K562 (cell line): ENCODE results near the gene PCDH9. TPM values are rescaled to one million over a fixed set of nuclear protein-coding genes. Genes with fewer than 3 reads are reported as not detected.

Experiments used
- ATAC-seq: fragments of 200-7000 bp; cut with Tn5 transposase; 3 replicates; pipeline ENCODE4 v1.9.1; 2020; ENCODE audit warnings: moderate library complexity
- BruUV-seq: library from RNA; stranded (reverse); fragments of 400-500 nt; replicated peaks from 2 replicates; lab custom pipeline; 2021; lab: Mats Ljungman, UMichigan
- CTCF ChIA-PET: fragments of 300-600 bp; formaldehyde crosslinking; extraction: SDS; loops from one replicate; lab custom pipeline; 2021; ENCODE audit warnings: low intra/inter-chr PET ratio; lab: Yijun Ruan, JAX
- POLR2A ChIA-PET: fragments of 300-600, 350-650 bp; sonication (Branson Sonifier 250); formaldehyde crosslinking; extraction: SDS; loops from one replicate; lab custom pipeline; 2021; ENCODE audit warnings: antibody characterized with exemption, inconsistent platforms; lab: Yijun Ruan, JAX
- DNase-seq, 4 experiments: peaks; one replicate each; pipeline versions ENCODE4 v3.0.0 to v3.0.0-alpha.2; 2011 to 2018; ENCODE audit warnings: low spot score in 3 of 4, mixed read lengths in 3 of 4; ENCODE audit errors: extremely low read depth in 1 of 4
- FAIRE-seq: peaks from 2 replicates; lab custom pipeline; 2011; peaks lifted over from hg19 to GRCh38; lab: Jason Lieb, UNC
- H2AFZ ChIP-seq: 2 replicates; pipeline ENCODE4 v1.6.0; 2011; ENCODE audit warnings: low read depth, low read length, control low read depth, inconsistent platforms
- H3K27ac ChIP-seq: fragments of 200-600 bp; 3 replicates; pipeline ENCODE4 v1.8.0; 2011; ENCODE audit warnings: low read depth, mild to moderate bottlenecking, control low read depth, inconsistent platforms, low read length, moderate library complexity, mixed read lengths; ENCODE audit errors: extremely low read depth
- H3K27me3 ChIP-seq, 2 experiments: fragments of 300-600 bp in 1 of 2; 2 replicates in 1 of 2; 3 replicates in 1 of 2; pipeline versions ENCODE4 v1.6.0 to v1.8.0; 2011; ENCODE audit warnings: inconsistent platforms in 2 of 2, low read length in 2 of 2, mild to moderate bottlenecking in 1 of 2, mixed read lengths in 1 of 2, moderate library complexity in 1 of 2; ENCODE audit not compliant: control insufficient read depth in 2 of 2, insufficient read depth in 2 of 2
- H3K36me3 ChIP-seq: fragments of 300-600 bp; 3 replicates; pipeline ENCODE4 v1.8.0; 2011; ENCODE audit warnings: mild to moderate bottlenecking, low read length, inconsistent platforms; ENCODE audit not compliant: control insufficient read depth, insufficient read depth
- H3K4me1 ChIP-seq, 2 experiments: fragments of 200-600 bp in 1 of 2; replicated peaks in 1 of 2; 2 replicates in 1 of 2; 3 replicates in 1 of 2; pipeline versions ENCODE4 v1.5.1 to v1.8.0; 2011; ENCODE audit warnings: inconsistent platforms in 2 of 2, low read length in 2 of 2, mild to moderate bottlenecking in 1 of 2, mixed read lengths in 1 of 2, moderate library complexity in 1 of 2; ENCODE audit not compliant: control insufficient read depth in 2 of 2, insufficient read depth in 2 of 2
- H3K4me2 ChIP-seq: 2 replicates; pipeline ENCODE4 v1.6.1; 2011; ENCODE audit warnings: low read length, control low read depth, inconsistent platforms, mixed read lengths; ENCODE audit not compliant: insufficient read depth
- H3K4me3 ChIP-seq: fragments of 200-600 bp; sonication (generic), shearing (Covaris generic); 2 replicates; pipeline ENCODE4 v1.5.1; 2016; ENCODE audit warnings: control low read depth, inconsistent platforms
- H3K79me2 ChIP-seq: fragments of 200-600 bp; 3 replicates; pipeline ENCODE4 v1.8.0; 2011; ENCODE audit warnings: low read length, inconsistent platforms; ENCODE audit not compliant: control insufficient read depth, insufficient read depth
- H3K9ac ChIP-seq, 2 experiments: 2 replicates each; pipeline versions ENCODE4 v1.6.0 to v1.6.1; 2011; ENCODE audit warnings: low read depth in 2 of 2, low read length in 2 of 2, control low read depth in 1 of 2, inconsistent platforms in 1 of 2, mild to moderate bottlenecking in 1 of 2, mixed read lengths in 1 of 2; ENCODE audit not compliant: insufficient read depth in 1 of 2
- H3K9me1 ChIP-seq: one replicate; pipeline ENCODE4 v1.6.0; 2011; ENCODE audit warnings: inconsistent platforms, mild to moderate bottlenecking, low read length, moderate library complexity; ENCODE audit not compliant: control insufficient read depth, insufficient read depth
- H3K9me3 ChIP-seq: replicated peaks from 2 replicates; pipeline ENCODE4 v1.5.1; 2011; ENCODE audit warnings: low read depth, low read length, inconsistent platforms; ENCODE audit not compliant: control insufficient read depth, insufficient read depth
- H4K20me1 ChIP-seq: replicated peaks from 2 replicates; pipeline ENCODE4 v1.6.1; 2011; ENCODE audit warnings: low read length, inconsistent platforms, mixed read lengths; ENCODE audit not compliant: control insufficient read depth, insufficient read depth
- WGBS: fragments of 100-300 bp; shearing (Covaris generic); methylation state at CpG from one replicate; pipeline ENCODE4 v1.1.6; 2016; ENCODE audit warnings: low coverage, mixed read lengths; ENCODE audit not compliant: insufficient coverage; ENCODE audit errors: missing lambda C conversion rate; 5-methylcytosine and 5-hydroxymethylcytosine counted together
- in situ Hi-C: fragments of 300-500 bp; cut with MboI; formaldehyde crosslinking; loops from 4 replicates; pipeline ENCODE4 v1.15.0; 2018; ENCODE audit warnings: inconsistent platforms, mixed read lengths
- intact Hi-C: fragments of 100-400 bp; cut with micrococcal nuclease; formaldehyde crosslinking; loops from 2 replicates; pipeline ENCODE4 v1.14.2; 2022
- polyA plus RNA-seq, 8 experiments: library from polyadenylated mRNA; depleted of rRNA in 4 of 8; stranded (reverse) in 5 of 8; unstranded in 3 of 8; fragments of >200 nt; fragmentation: Nextera tagmentation in 2 of 8; fragmentation: Illumina TruSeq in 1 of 8; extraction: Ambion mirVana in 2 of 8; extraction: Trizol in 1 of 8; gene quantifications; 2 replicates each; pipeline versions ENCODE4 v1.2.1 to v1.2.3, GENCODE V29; 2011 to 2014; ENCODE audit warnings: inconsistent platforms in 1 of 8, missing spikeins in 1 of 8
- total RNA-seq, 7 experiments: library from RNA; depleted of rRNA in 6 of 7; stranded (reverse); fragments of >200 nt in 6 of 7; fragmentation: Illumina TruSeq in 2 of 7; extraction: Trizol in 2 of 7; gene quantifications; 2 replicates each; pipeline versions ENCODE4 v1.2.1 to v1.2.3, GENCODE V29; 2011 to 2021; ENCODE audit warnings: low replicate concordance in 1 of 7
- TF ChIP-seq, protein P1 (sequence below), 3 experiments: IDR thresholded peaks in 2 of 3; conservative IDR thresholded peaks in 1 of 3; 2 replicates each; pipeline ENCODE4 v1.5.1; 2011 to 2012; ENCODE audit warnings: low read length in 3 of 3, mild to moderate bottlenecking in 3 of 3, control low read depth in 2 of 3, improper control_type of control experiment in 1 of 3, inconsistent platforms in 1 of 3, low read depth in 1 of 3, mixed read lengths in 1 of 3, moderate library complexity in 1 of 3; ENCODE audit not compliant: insufficient read depth in 2 of 3
- TF ChIP-seq, protein P2 (sequence below), 2 experiments: IDR thresholded peaks; 2 replicates each; pipeline ENCODE4 v1.6.1; 2012; ENCODE audit warnings: improper control_type of control experiment in 2 of 2, low read depth in 2 of 2, low read length in 2 of 2, borderline replicate concordance in 1 of 2

Gene PCDH9
- total and polyA plus RNA-seq, 9 of the 15 experiments (the other 6 are each of a cell fraction or from before 2014, with no cell fraction given): 1.1 to 6.7 (median 4.9) TPM

GRCh38 chr13:66996503-66996902 lies 233.6 kb downstream of the PCDH9 start:
- no peaks in the 10 kb centered on the region for H3K27me3 ChIP-seq
- TF ChIP-seq, protein P1, sequence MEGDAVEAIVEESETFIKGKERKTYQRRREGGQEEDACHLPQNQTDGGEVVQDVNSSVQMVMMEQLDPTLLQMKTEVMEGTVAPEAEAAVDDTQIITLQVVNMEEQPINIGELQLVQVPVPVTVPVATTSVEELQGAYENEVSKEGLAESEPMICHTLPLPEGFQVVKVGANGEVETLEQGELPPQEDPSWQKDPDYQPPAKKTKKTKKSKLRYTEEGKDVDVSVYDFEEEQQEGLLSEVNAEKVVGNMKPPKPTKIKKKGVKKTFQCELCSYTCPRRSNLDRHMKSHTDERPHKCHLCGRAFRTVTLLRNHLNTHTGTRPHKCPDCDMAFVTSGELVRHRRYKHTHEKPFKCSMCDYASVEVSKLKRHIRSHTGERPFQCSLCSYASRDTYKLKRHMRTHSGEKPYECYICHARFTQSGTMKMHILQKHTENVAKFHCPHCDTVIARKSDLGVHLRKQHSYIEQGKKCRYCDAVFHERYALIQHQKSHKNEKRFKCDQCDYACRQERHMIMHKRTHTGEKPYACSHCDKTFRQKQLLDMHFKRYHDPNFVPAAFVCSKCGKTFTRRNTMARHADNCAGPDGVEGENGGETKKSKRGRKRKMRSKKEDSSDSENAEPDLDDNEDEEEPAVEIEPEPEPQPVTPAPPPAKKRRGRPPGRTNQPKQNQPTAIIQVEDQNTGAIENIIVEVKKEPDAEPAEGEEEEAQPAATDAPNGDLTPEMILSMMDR (IDR thresholded peaks at IDR 0.05 in 2 of 3, conservative IDR thresholded peaks at IDR 0.05 in 1 of 3; ENCODE audit: insufficient read depth in 2 of 3, low read depth in 1 of 3, low read length in 3 of 3): no peak
- TF ChIP-seq, protein P2, sequence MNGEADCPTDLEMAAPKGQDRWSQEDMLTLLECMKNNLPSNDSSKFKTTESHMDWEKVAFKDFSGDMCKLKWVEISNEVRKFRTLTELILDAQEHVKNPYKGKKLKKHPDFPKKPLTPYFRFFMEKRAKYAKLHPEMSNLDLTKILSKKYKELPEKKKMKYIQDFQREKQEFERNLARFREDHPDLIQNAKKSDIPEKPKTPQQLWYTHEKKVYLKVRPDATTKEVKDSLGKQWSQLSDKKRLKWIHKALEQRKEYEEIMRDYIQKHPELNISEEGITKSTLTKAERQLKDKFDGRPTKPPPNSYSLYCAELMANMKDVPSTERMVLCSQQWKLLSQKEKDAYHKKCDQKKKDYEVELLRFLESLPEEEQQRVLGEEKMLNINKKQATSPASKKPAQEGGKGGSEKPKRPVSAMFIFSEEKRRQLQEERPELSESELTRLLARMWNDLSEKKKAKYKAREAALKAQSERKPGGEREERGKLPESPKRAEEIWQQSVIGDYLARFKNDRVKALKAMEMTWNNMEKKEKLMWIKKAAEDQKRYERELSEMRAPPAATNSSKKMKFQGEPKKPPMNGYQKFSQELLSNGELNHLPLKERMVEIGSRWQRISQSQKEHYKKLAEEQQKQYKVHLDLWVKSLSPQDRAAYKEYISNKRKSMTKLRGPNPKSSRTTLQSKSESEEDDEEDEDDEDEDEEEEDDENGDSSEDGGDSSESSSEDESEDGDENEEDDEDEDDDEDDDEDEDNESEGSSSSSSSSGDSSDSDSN (IDR thresholded peaks at IDR 0.05; ENCODE audit: borderline replicate concordance in 1 of 2, low read depth in 2 of 2, low read length in 2 of 2): no peak
- TF ChIP-seq, all 486 proteins: peak for 0
- Histone ChIP-seq H3K4me3 (no peak overlapping the region), H3K4me2 (no peak overlapping the region), H2AFZ (no peak overlapping the region), H3K36me3 (no peaks in the 10 kb centered on the region), H3K9me1 (no peaks in the 10 kb centered on the region), H4K20me1 (no peaks in the 10 kb centered on the region), H3K4me1 (peaks cover 0 to 8% of the 10 kb centered on the region in 2 experiments; a peak in 2 of 5 replicates), H3K9ac (no peak overlapping the region), H3K27ac (no peak overlapping the region), H3K79me2 (no peaks in the 10 kb centered on the region), H3K9me3 (no peaks in the 10 kb centered on the region)
- POLR2A ChIA-PET: interaction anchor here (1.1 kb wide), 1 partner anchor 8 kb away, joined by 3 read pairs; no protein-coding TSS in a partner anchor
- no TSS peak for BruUV-seq
- CTCF ChIA-PET: no interaction called here
- DNase-seq: no peak
- FAIRE-seq: no peak
- 91% methylated on average over 1 of the region's 1 CpG for WGBS
- ATAC-seq: no peak
- in situ Hi-C loops (no loop called here), intact Hi-C loops (no loop called here)
